Sciatic nerve (tissue), 2 donors: ENCODE results near the gene CHSY1. TPM values are rescaled to one million over a fixed set of nuclear protein-coding genes. Genes with fewer than 3 reads are reported as not detected.

ENCODE experiments used
- ATAC-seq: fragments of 200-7000 bp; cut with Tn5 transposase; one replicate; pipeline ENCODE4 v1.9.1; 2020; ENCODE audit warnings: mild to moderate bottlenecking, moderate library complexity
- DNase-seq: peaks from one replicate; pipeline ENCODE4 v3.0.0-alpha.2; 2020; ENCODE audit warnings: low spot score
- intact Hi-C: fragments of 100-400 bp; cut with DNase I; formaldehyde crosslinking; loops from one replicate; pipeline ENCODE4 v1.14.2; 2022
- total RNA-seq: library from RNA; stranded (reverse); fragmentation: NEBNext Ultra II Directional; extraction: Animal tissue kit (Norgen Biotek cat#: 25700); gene quantifications from one replicate; pipeline ENCODE4 v1.2.1, GENCODE V29; 2021
- donor health status: DM: no; HTN: no; CAD: no.
- donor health status: DM: no; HTN: no; CAD: no.

Gene CHSY1
- total RNA-seq, 1 donor from 2014 or later, result 53.2 TPM

- DNase-seq (no peak), ATAC-seq (no peak)
- intact Hi-C loops, result no loop called here
Observed at GRCh38 chr15:101198031-101198575, 53.7 kb downstream of the CHSY1 start.

DNA sequence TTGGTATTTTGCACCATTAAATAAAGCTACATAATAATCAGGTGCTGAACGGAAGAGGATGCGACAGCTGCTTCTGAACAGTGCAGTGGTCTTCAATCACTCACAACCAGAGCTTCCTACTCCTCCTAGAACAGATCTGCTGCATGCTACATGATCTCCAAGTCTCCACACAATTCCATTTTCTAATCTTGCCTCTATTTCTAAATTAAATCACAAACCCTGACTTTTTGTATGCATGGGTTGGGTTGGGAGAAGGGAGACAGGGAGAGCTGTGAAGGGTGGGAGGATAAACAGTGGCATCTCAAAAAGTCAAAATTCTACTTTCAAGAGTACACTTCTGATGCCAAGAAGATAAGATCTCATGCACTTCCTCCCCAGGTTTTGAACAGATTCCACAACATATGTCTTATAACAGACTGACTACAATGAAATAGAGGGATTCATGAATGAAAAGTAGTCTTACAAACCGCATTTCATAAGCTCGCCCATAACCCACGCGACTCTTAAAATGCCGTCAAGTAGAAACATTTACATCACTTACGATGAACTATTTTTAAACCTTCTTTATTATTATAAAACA is 57.2 kb downstream of the CHSY1 start:
- ATAC-seq, result no peak
- no peak for DNase-seq
- intact Hi-C loops, result no loop called here

- ATAC-seq (peak; percentile 20), DNase-seq (no peak)
- intact Hi-C loops, result no loop called here
Observed at GRCh38 chr15:101193806-101194545, 57.9 kb downstream of the CHSY1 start.

DNA sequence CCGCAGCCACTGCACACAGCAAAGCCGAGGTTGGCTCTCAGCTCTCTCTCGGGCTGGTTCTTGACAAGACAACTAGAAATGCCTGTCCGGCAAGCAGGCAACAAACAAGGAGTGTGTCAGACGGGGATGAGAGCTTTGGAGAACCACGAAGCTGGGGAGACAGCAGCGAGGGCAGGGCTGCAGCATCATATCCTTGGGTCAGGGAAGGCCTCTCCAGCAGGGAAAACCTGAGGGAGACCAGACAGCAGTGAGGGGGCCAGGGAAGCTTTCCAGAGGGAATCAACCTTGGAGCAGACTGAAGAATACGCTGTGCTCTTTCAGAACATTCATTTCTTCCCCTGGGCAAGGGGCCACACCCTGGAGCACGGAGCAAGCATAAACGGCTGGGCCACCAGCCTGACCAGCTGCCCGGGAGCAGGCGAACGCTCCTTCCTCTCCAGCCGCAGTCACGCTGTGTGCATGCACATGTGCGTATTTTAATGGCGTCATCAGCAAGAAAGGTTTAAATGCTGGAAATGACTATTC is 58.7 kb downstream of the CHSY1 start:
- no peak for DNase-seq
- intact Hi-C loops, result no loop called here
- peak; percentile 83 for ATAC-seq

- DNase-seq (no peak), ATAC-seq (no peak)
- intact Hi-C loops, result no loop called here
Observed at GRCh38 chr15:101192081-101192480, 59.8 kb downstream of the CHSY1 start.

- DNase-seq, result no peak
- intact Hi-C loops, result no loop called here
- ATAC-seq, result no peak
Observed at GRCh38 chr15:101191242-101191641, 60.6 kb downstream of the CHSY1 start.

DNA sequence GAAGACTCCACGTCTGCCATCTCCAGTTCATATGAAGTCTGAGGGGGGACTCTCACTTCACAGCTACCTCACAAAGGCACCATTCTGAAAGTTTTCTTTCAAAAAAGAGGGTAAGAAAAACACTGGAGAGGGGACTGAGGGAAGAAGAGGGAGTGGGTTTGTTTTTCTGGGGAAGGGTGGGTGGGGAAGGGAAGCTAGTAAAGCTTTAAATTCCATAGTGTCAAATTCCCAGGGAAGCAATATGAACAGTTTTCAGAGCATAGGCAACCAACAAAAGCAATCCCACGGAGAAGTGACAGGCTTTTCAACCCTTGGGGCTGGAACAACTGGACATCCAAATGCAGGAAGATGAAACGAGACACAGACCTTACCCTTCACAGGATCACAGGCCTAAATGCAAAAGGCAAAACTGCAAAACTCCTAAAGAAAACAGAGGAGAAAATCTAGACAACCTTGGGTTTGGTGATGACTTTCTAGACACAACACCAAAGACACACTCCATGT is 61.7 kb downstream of the CHSY1 start:
- DNase-seq (no peak), ATAC-seq (no peak)
- intact Hi-C loops, result no loop called here

DNA sequence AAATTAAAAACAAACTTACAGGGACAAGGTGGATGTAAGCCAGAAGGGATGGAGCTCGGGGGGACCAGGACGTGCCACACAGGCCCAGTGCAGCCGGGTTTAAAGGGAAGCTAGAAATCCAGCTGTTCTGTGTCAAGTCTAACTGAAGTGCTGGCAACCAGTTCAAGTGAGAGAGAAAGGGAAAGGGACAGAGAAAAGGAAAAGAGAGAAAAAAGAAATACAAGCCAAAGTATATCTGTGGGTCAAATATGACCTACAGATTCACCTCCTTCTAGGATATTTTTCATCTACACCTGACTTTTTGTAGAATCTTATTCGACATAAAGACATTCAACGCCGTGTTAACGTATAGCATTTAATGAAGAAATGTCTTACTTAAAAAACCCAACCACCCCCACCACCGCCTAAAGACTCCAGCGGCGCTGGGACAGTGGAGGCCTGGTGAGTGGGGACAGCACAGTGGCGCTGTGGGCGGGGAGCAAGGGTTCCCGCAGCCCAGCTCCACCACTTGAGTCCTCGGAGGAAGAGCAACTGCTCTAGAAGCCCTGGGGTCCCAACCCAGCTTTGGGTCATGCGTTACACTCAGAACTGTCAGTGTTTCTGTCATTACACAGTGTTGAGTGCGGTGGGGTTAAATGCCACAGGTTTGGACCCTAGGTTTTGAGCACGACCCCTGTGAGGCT is 62.3 kb downstream of the CHSY1 start:
- no peak for DNase-seq
- intact Hi-C loops, result no loop called here
- no peak for ATAC-seq

GRCh38 chr15:101188637-101189408 is 63.0 kb downstream of the CHSY1 start:
- intact Hi-C loops, result no loop called here
- ATAC-seq (peak; percentile 23), DNase-seq (no peak)

- DNase-seq, result no peak
- intact Hi-C loops, result no loop called here
- ATAC-seq, result peak; percentile 61
Observed at GRCh38 chr15:101187820-101188636, 63.8 kb downstream of the CHSY1 start.

GRCh38 chr15:101185770-101186169 is 66.1 kb downstream of the CHSY1 start:
- intact Hi-C loops, result no loop called here
- DNase-seq (no peak), ATAC-seq (no peak)

DNA sequence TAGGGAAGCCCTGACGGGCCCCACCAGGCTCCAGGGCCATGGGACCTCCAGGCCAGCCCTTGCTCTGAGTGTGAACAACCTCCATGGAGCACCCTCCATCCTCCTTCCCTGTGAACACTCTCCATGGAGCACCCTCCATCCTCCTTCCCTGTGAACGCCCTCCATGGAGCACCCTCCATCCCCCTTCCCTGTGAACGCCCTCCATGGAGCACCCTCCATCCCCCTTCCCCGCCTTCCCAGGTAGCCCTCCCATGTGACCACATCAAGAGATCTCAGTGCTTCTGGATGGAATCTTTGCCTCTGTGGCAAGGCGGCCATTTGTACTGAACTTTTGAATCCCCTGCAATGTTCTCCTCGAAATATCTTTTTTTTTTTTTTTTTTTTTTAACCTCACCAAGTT is 66.5 kb downstream of the CHSY1 start:
- ATAC-seq (no peak), DNase-seq (no peak)
- intact Hi-C loops, result no loop called here

GRCh38 chr15:101184830-101185229 is 67.0 kb downstream of the CHSY1 start:
- DNase-seq, result no peak
- intact Hi-C loops, result no loop called here
- no peak for ATAC-seq

DNA sequence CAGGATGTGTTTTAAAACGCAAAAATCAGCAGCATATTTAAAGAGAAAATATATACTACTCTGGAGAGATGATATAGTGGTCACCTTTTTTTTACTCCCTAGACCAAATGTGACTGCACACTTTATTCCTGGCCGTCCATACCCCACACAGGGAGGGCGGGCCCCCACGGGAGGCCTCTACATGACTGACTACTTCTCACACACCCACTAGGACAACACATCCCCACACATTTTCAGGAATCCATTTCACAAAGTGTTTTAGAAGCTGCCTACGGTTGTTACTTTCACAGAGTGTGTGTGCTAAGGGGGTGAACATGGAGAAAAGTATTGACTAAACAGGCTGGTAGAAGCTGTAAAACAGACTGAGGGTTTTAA is 67.9 kb downstream of the CHSY1 start:
- DNase-seq, result no peak
- ATAC-seq, result no peak
- intact Hi-C loops, result no loop called here

GRCh38 chr15:101183226-101183930 is 68.5 kb downstream of the CHSY1 start:
- DNase-seq (no peak), ATAC-seq (no peak)
- intact Hi-C loops, result no loop called here

DNA sequence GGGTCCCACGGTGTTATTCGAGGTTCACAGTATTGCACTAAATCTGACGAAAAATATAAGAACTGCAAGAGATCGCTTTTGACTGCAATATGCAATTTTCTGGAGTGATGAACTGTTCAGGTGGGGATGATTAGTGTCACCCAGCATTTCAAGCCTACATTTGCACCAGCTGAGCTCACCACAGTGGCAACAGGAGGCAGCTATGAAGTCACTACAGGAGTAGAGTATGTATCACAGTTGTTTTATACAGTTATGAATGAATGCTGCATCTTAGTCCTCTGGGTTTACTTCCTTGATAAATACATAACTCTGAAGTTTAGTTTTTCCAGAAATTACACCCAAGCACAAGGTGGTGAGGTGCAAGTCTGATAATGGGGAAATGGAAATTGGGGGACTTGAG is 69.6 kb downstream of the CHSY1 start:
- intact Hi-C loops, result no loop called here
- DNase-seq (no peak), ATAC-seq (no peak)

DNA sequence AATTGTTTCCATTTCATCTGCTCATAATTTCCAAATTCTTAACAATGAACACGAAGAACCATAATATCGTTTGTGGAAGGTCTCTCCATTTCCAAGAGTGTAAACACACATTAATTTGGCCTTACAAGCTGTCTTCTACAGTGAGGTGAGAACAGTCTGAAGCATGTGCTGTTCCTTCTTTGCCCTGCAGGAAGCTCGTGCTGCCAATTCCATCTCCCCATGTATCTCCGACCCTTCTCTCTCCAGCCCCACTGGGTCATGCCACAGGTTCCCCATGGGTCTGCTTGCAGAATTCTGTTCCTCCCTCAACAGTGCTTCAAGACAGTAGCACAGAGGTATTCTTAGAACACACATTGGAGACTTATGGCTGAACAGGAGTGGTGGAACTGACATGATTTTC is 70.5 kb downstream of the CHSY1 start:
- DNase-seq (no peak), ATAC-seq (no peak)
- intact Hi-C loops, result no loop called here
